ENCODE measurements around the gene TIMM44.

GRCh38 chr19:7979011-7979410 is 35.5 kb upstream of the TIMM44 start:
- no peak for TF ChIP-seq POLR2A (IDR thresholded peaks at IDR 0.05)
- no peak for TF ChIP-seq CTCF (IDR thresholded peaks at IDR 0.05)
